ENCODE measurements around the gene SMIM31.

SMIM31 gene

DNA sequence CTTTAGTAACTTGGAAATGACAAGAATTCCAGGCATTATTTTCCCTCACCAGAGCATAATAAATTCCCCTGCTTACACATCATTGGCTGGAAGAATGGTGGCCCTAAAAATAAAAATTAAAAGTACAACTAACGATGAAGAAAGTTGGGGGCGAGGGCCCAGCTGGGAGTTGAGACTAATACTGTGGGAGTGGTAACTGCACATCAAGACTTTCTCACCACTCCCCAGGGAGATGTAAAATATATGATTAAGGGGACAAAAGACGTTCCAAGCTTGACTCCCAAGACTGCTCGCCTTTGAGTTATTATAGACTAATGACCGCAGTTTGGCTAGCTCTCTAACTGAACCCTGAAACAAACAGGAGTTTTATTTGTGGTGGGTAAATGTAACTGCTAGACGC, 30.0 kb downstream of the SMIM31 start:
- no peaks in the 10 kb centered on the region for H3F3A ChIP-seq (ENCODE audit: low read depth)
- no peak overlapping the region for H2AFZ ChIP-seq (ENCODE audit: low read length)
- H3K4me3 ChIP-seq (ENCODE audit: low read length, poor library complexity, severe bottlenecking): no peak overlapping the region
- H3K79me2 ChIP-seq (ENCODE audit: insufficient read depth, low read length): no peaks in the 10 kb centered on the region
- H3K9me3 ChIP-seq (ENCODE audit: insufficient read depth, low read depth, low read length): no peaks in the 10 kb centered on the region
- no peaks in the 10 kb centered on the region for H3K27me3 ChIP-seq (ENCODE audit: insufficient read depth, low read length, poor library complexity, severe bottlenecking)
- H4K20me1 ChIP-seq (ENCODE audit: insufficient read depth, low read length, poor library complexity, severe bottlenecking): no peaks in the 10 kb centered on the region
- H3K9me2 ChIP-seq (replicated peaks; ENCODE audit: low read depth, low read length): no peaks in the 10 kb centered on the region
- H3K4me1 ChIP-seq (ENCODE audit: insufficient read depth, low read length, poor library complexity, severe bottlenecking): no peaks in the 10 kb centered on the region
- TF ChIP-seq EZH2phosphoT487 (IDR thresholded peaks at IDR 0.05; ENCODE audit: borderline replicate concordance): no peak
- TF ChIP-seq, protein P1, sequence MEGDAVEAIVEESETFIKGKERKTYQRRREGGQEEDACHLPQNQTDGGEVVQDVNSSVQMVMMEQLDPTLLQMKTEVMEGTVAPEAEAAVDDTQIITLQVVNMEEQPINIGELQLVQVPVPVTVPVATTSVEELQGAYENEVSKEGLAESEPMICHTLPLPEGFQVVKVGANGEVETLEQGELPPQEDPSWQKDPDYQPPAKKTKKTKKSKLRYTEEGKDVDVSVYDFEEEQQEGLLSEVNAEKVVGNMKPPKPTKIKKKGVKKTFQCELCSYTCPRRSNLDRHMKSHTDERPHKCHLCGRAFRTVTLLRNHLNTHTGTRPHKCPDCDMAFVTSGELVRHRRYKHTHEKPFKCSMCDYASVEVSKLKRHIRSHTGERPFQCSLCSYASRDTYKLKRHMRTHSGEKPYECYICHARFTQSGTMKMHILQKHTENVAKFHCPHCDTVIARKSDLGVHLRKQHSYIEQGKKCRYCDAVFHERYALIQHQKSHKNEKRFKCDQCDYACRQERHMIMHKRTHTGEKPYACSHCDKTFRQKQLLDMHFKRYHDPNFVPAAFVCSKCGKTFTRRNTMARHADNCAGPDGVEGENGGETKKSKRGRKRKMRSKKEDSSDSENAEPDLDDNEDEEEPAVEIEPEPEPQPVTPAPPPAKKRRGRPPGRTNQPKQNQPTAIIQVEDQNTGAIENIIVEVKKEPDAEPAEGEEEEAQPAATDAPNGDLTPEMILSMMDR (conservative IDR thresholded peaks at IDR 0.05; ENCODE audit: low read length): no peak
- H3K9ac ChIP-seq (ENCODE audit: low read depth, low read length, poor library complexity, severe bottlenecking): no peak overlapping the region
- no peaks in the 10 kb centered on the region for H3K36me3 ChIP-seq (ENCODE audit: insufficient read depth, low read length)
- H3K4me2 ChIP-seq (ENCODE audit: low read depth, low read length, poor library complexity, severe bottlenecking): no peak overlapping the region

DNA sequence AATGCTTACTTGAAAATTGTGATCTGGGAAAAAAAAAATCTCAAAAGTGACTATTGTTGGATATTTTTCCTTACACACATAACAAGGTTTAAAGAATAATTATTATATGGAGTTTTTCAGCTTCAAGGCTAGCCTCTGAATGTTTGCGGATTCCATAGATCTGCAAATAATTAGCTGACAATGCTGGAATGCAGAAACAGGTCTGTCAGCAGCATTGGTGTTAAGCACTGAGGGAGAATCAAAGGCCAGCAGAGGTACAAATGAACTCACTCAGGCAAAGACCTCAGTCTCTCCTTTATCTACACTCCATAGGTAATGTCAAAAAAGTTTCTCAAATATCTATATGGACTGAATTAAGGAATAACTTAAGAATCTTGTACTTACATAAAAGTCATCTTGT, 35.1 kb downstream of the SMIM31 start:
- H3K9ac ChIP-seq (ENCODE audit: low read depth, low read length, poor library complexity, severe bottlenecking): no peak overlapping the region
- H2AFZ ChIP-seq (ENCODE audit: low read length): no peak overlapping the region
- H3K36me3 ChIP-seq (ENCODE audit: insufficient read depth, low read length): no peaks in the 10 kb centered on the region
- no peaks in the 10 kb centered on the region for H4K20me1 ChIP-seq (ENCODE audit: insufficient read depth, low read length, poor library complexity, severe bottlenecking)
- H3K9me2 ChIP-seq (replicated peaks; ENCODE audit: low read depth, low read length): no peaks in the 10 kb centered on the region
- H3F3A ChIP-seq (ENCODE audit: low read depth): no peaks in the 10 kb centered on the region
- H3K27me3 ChIP-seq (ENCODE audit: insufficient read depth, low read length, poor library complexity, severe bottlenecking): no peaks in the 10 kb centered on the region
- no peaks in the 10 kb centered on the region for H3K79me2 ChIP-seq (ENCODE audit: insufficient read depth, low read length)
- no peak overlapping the region for H3K4me3 ChIP-seq (ENCODE audit: low read length, poor library complexity, severe bottlenecking)
- H3K4me1 ChIP-seq (ENCODE audit: insufficient read depth, low read length, poor library complexity, severe bottlenecking): no peaks in the 10 kb centered on the region
- no peak for TF ChIP-seq EZH2phosphoT487 (IDR thresholded peaks at IDR 0.05; ENCODE audit: borderline replicate concordance)
- TF ChIP-seq, protein P1 (conservative IDR thresholded peaks at IDR 0.05; ENCODE audit: low read length): no peak
- no peaks in the 10 kb centered on the region for H3K9me3 ChIP-seq (ENCODE audit: insufficient read depth, low read depth, low read length)
- no peak overlapping the region for H3K4me2 ChIP-seq (ENCODE audit: low read depth, low read length, poor library complexity, severe bottlenecking)

DNA sequence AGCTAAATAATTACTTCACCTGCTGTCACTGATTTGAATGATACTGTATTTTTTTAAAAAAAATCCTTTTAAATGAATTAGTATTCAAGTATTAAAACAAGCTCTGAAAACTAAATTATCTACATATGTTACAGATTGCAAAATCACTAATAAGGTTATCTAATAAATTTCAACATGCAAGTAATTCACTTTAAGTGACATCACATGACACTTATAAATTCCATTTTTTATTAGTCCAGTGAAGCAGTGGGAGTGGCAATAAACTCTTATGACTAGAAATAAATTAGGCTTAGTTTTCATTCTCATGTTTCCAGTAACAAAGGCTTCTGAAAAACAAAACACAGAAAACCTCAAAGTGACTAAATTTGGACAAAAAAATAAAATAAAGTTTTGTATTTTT, 36.3 kb downstream of the SMIM31 start:
- H4K20me1 ChIP-seq (ENCODE audit: insufficient read depth, low read length, poor library complexity, severe bottlenecking): no peaks in the 10 kb centered on the region
- no peak overlapping the region for H3K4me2 ChIP-seq (ENCODE audit: low read depth, low read length, poor library complexity, severe bottlenecking)
- no peaks in the 10 kb centered on the region for H3K4me1 ChIP-seq (ENCODE audit: insufficient read depth, low read length, poor library complexity, severe bottlenecking)
- no peak overlapping the region for H3K9ac ChIP-seq (ENCODE audit: low read depth, low read length, poor library complexity, severe bottlenecking)
- no peak overlapping the region for H2AFZ ChIP-seq (ENCODE audit: low read length)
- no peaks in the 10 kb centered on the region for H3K9me2 ChIP-seq (replicated peaks; ENCODE audit: low read depth, low read length)
- H3K36me3 ChIP-seq (ENCODE audit: insufficient read depth, low read length): no peaks in the 10 kb centered on the region
- H3K9me3 ChIP-seq (ENCODE audit: insufficient read depth, low read depth, low read length): no peaks in the 10 kb centered on the region
- no peaks in the 10 kb centered on the region for H3K27me3 ChIP-seq (ENCODE audit: insufficient read depth, low read length, poor library complexity, severe bottlenecking)
- TF ChIP-seq, protein P1 (conservative IDR thresholded peaks at IDR 0.05; ENCODE audit: low read length): no peak
- no peak for TF ChIP-seq EZH2phosphoT487 (IDR thresholded peaks at IDR 0.05; ENCODE audit: borderline replicate concordance)
- H3F3A ChIP-seq (ENCODE audit: low read depth): no peaks in the 10 kb centered on the region
- H3K79me2 ChIP-seq (ENCODE audit: insufficient read depth, low read length): no peaks in the 10 kb centered on the region
- H3K4me3 ChIP-seq (ENCODE audit: low read length, poor library complexity, severe bottlenecking): no peak overlapping the region
